K562 (cell line): ENCODE measurements around the gene MIDN. TPM values are rescaled to one million over a fixed set of nuclear protein-coding genes. Genes with fewer than 3 reads are reported as not detected.

ENCODE experiments used
- ARID4B ChIP-seq: sonication (generic); formaldehyde crosslinking; IDR thresholded peaks from 2 replicates; pipeline ENCODE4 v1.8.0; 2022; ENCODE audit warnings: mild to moderate bottlenecking, missing genetic modification reagents
- ATF7 ChIP-seq: fragments of 450-650 bp; IDR thresholded peaks from 2 replicates; pipeline ENCODE4 v1.7.1; 2014; ENCODE audit warnings: mild to moderate bottlenecking, moderate library complexity
- BCL6 ChIP-seq: fragments of 250-450 bp; sonication (Bioruptor Pico); IDR thresholded peaks from 2 replicates; pipeline ENCODE4 v1.4.0; 2020
- CLOCK ChIP-seq: fragments of 250-450 bp; sonication (Bioruptor Pico); IDR thresholded peaks from 2 replicates; pipeline ENCODE4 v1.4.0; 2020; ENCODE audit warnings: mild to moderate bottlenecking, moderate library complexity, borderline replicate concordance
- CXXC5 ChIP-seq: fragments of 250-450 bp; sonication (Bioruptor Pico); IDR thresholded peaks from 2 replicates; pipeline ENCODE4 v1.8.0; 2022; ENCODE audit warnings: inconsistent platforms, mild to moderate bottlenecking, moderate library complexity
- ELF1 ChIP-seq: fragments of 200-800 bp; sonication (Bioruptor generic); IDR thresholded peaks from 2 replicates; pipeline ENCODE4 v1.6.1; 2016; ENCODE audit warnings: missing genetic modification characterization, missing compliant biosample characterization
- ETV5 ChIP-seq: sonication (generic); formaldehyde crosslinking; IDR thresholded peaks from 2 replicates; pipeline ENCODE4 v1.4.0; 2020; ENCODE audit warnings: low read depth, mild to moderate bottlenecking, missing genetic modification reagents
- ETV6 ChIP-seq, 3 experiments: fragments of 150-350 bp in 1 of 3; sonication (generic) in 1 of 3; formaldehyde crosslinking in 1 of 3; IDR thresholded peaks; 2 replicates each; pipeline versions ENCODE4 v1.6.1 to v1.8.0; 2014 to 2022; ENCODE audit warnings: borderline replicate concordance in 2 of 3, low read depth in 2 of 3, antibody characterized with exemption in 1 of 3, low read length in 1 of 3, mild to moderate bottlenecking in 1 of 3, missing genetic modification reagents in 1 of 3
- KDM4B ChIP-seq, 2 experiments: fragments of 450-650 bp in 1 of 2; sonication (generic) in 1 of 2; IDR thresholded peaks; 2 replicates each; pipeline ENCODE4 v1.6.1; 2016 to 2017; ENCODE audit warnings: borderline replicate concordance in 2 of 2, antibody characterized with exemption in 1 of 2, low read depth in 1 of 2, mild to moderate bottlenecking in 1 of 2
- MTA3 ChIP-seq: fragments of 450-650 bp; formaldehyde crosslinking; IDR thresholded peaks from 2 replicates; pipeline ENCODE4 v1.6.1; 2017; ENCODE audit warnings: mild to moderate bottlenecking, borderline replicate concordance
- NONO ChIP-seq, 2 experiments: fragments of 200-400 bp in 1 of 2; fragments of 450-650 bp in 1 of 2; formaldehyde crosslinking in 1 of 2; IDR thresholded peaks; 2 replicates each; pipeline ENCODE4 v1.6.1; 2017; ENCODE audit warnings: low read depth in 2 of 2, mild to moderate bottlenecking in 2 of 2, moderate library complexity in 2 of 2, low read length in 1 of 2
- RHOXF2B ChIP-seq: fragments of 250-450 bp; sonication (Bioruptor Pico); conservative IDR thresholded peaks from 2 replicates; pipeline ENCODE4 v1.5.1; 2021
- RUNX1 ChIP-seq: sonication (generic); IDR thresholded peaks from 2 replicates; pipeline ENCODE4 v1.6.1; 2016; ENCODE audit warnings: antibody characterized with exemption, low read depth
- SIN3B ChIP-seq: fragments of 450-650 bp; IDR thresholded peaks from 2 replicates; pipeline ENCODE4 v1.6.1; 2017; ENCODE audit warnings: low read depth, mild to moderate bottlenecking, moderate library complexity
- TRIM25 ChIP-seq: fragments of 450-650 bp; IDR thresholded peaks from 2 replicates; pipeline ENCODE4 v1.7.0; 2016; ENCODE audit warnings: borderline replicate concordance
- ZC3H8 ChIP-seq: fragments of 450-650 bp; IDR thresholded peaks from 2 replicates; pipeline ENCODE4 v1.6.1; 2017
- ZNF511 ChIP-seq: sonication (generic); formaldehyde crosslinking; IDR thresholded peaks from 2 replicates; pipeline ENCODE4 v1.8.0; 2022; ENCODE audit warnings: mild to moderate bottlenecking, missing genetic modification reagents
- ZNF696 ChIP-seq: fragments of 250-450 bp; sonication (Bioruptor Pico); conservative IDR thresholded peaks from 2 replicates; pipeline ENCODE4 v1.4.0; 2020; ENCODE audit warnings: mild to moderate bottlenecking, moderate library complexity
- polyA plus RNA-seq, 8 experiments: library from polyadenylated mRNA; depleted of rRNA in 4 of 8; stranded (reverse) in 5 of 8; unstranded in 3 of 8; fragments of >200 nt; fragmentation: Nextera tagmentation in 2 of 8; fragmentation: Illumina TruSeq in 1 of 8; extraction: Ambion mirVana in 2 of 8; extraction: Trizol in 1 of 8; gene quantifications; 2 replicates each; pipeline versions ENCODE4 v1.2.1 to v1.2.3, GENCODE V29; 2011 to 2014; ENCODE audit warnings: inconsistent platforms in 1 of 8, missing spikeins in 1 of 8
- total RNA-seq, 7 experiments: library from RNA; depleted of rRNA in 6 of 7; stranded (reverse); fragments of >200 nt in 6 of 7; fragmentation: Illumina TruSeq in 2 of 7; extraction: Trizol in 2 of 7; gene quantifications; 2 replicates each; pipeline versions ENCODE4 v1.2.1 to v1.2.3, GENCODE V29; 2011 to 2021; ENCODE audit warnings: low replicate concordance in 1 of 7

Gene MIDN
- total and polyA plus RNA-seq, 9 of the 15 experiments (the other 6 are each of a cell fraction or from before 2014, with no cell fraction given) = 0.17 to 120 (median 10.1) TPM

- TF ChIP-seq ARID4B (CRISPR knock-in tag) (no peak), RUNX1 (peak; percentile 62; the same call in 1 of the 2 replicates), KDM4B (IDR thresholded peaks at IDR 0.05; ENCODE audit: borderline replicate concordance in 2 of 2, low read depth in 1 of 2) (peak in 1 of 2 experiments; percentile 55; a peak in 1 of 4 replicates), ZNF696 (no peak), ATF7 (peak; percentile 51; the same call in 1 of the 2 replicates), ELF1 (tag) (peak; percentile 89), ETV5 (CRISPR knock-in tag) (peak; percentile 61), NONO (IDR thresholded peaks at IDR 0.05; ENCODE audit: low read depth in 2 of 2, low read length in 1 of 2) (0 out of 4 replicates have a peak, but pooled peaks of 1 of the 2 experiments have one; percentile 54), ZNF511 (CRISPR knock-in tag) (no peak), BCL6 (CRISPR knock-in tag) (no peak), TRIM25 (no peak), ZC3H8 (no peak), RHOXF2B (CRISPR knock-in tag) (no peak), CXXC5 (CRISPR knock-in tag) (peak; percentile 13; the same call in 1 of the 2 replicates), SIN3B (no peak), CLOCK (CRISPR knock-in tag) (no peak), MTA3 (peak; percentile 53; the same call in 1 of the 2 replicates), ETV6 (IDR thresholded peaks at IDR 0.05; ENCODE audit: borderline replicate concordance in 1 of 2, low read depth in 2 of 2, low read length in 1 of 2) (peak; percentile 57 to 73; a peak in 2 of 4 replicates), ETV6 (CRISPR knock-in tag; IDR thresholded peaks at IDR 0.05; ENCODE audit: borderline replicate concordance) (no peak)
Measured at GRCh38 chr19:1259206-1259875, 11.0 kb downstream of the MIDN start (continued).
